H1 (cell line): ENCODE results near the gene SRCIN1. TPM values are rescaled to one million over a fixed set of nuclear protein-coding genes. Genes with fewer than 3 reads are reported as not detected.

Experiments
- CTCF ChIA-PET: fragments of 300-600 bp; sonication (Branson Sonifier 250); formaldehyde crosslinking; loops from one replicate; lab custom pipeline; 2021; ENCODE audit not compliant: partially characterized antibody; lab: Charles Lee
- POLR2A ChIA-PET: fragments of 300-600 bp; sonication (Branson Sonifier 250); formaldehyde crosslinking; loops from one replicate; lab custom pipeline; 2021; ENCODE audit warnings: inconsistent platforms; ENCODE audit not compliant: partially characterized antibody; lab: Charles Lee
- DNase-seq, 2 experiments: peaks; one replicate each; pipeline versions ENCODE4 v3.0.0 to v3.0.0-alpha.2; 2010 to 2022; ENCODE audit warnings: low spot score in 2 of 2, low read depth in 1 of 2, mixed read lengths in 1 of 2
- FAIRE-seq: peaks from 2 replicates; lab custom pipeline; 2011; peaks lifted over from hg19 to GRCh38; lab: Jason Lieb, UNC
- H2AFZ ChIP-seq: 2 replicates; pipeline ENCODE4 v1.8.1; 2012; ENCODE audit warnings: low read length, inconsistent platforms
- H2AK5ac ChIP-seq: 2 replicates; pipeline ENCODE4 v1.6.1; 2013; ENCODE audit warnings: low read depth, low read length
- H2BK120ac ChIP-seq: replicated peaks from 2 replicates; pipeline ENCODE3; 2013; ENCODE audit warnings: low read depth, low read length, inconsistent platforms
- H2BK12ac ChIP-seq: 2 replicates; pipeline ENCODE4 v1.6.1; 2013; ENCODE audit warnings: low read depth, low read length
- H2BK15ac ChIP-seq: 2 replicates; pipeline ENCODE4 v1.6.1; 2013; ENCODE audit warnings: low read length
- H2BK20ac ChIP-seq: 2 replicates; pipeline ENCODE4 v1.6.1; 2013; ENCODE audit warnings: low read length
- H2BK5ac ChIP-seq: 2 replicates; pipeline ENCODE4 v1.6.1; 2013; ENCODE audit warnings: low read depth, low read length
- H3K14ac ChIP-seq: 2 replicates; pipeline ENCODE4 v1.6.1; 2013; ENCODE audit warnings: inconsistent platforms; ENCODE audit not compliant: insufficient read length
- H3K18ac ChIP-seq: 2 replicates; pipeline ENCODE4 v1.6.1; 2013; ENCODE audit warnings: low read length; ENCODE audit errors: extremely low read depth
- H3K23ac ChIP-seq: 2 replicates; pipeline ENCODE4 v1.6.1; 2013; ENCODE audit warnings: inconsistent platforms; ENCODE audit not compliant: insufficient read length
- H3K23me2 ChIP-seq: 2 replicates; pipeline ENCODE4 v1.6.1; 2013; ENCODE audit warnings: low read depth, low read length
- H3K27ac ChIP-seq: 2 replicates; pipeline ENCODE4 v1.6.1; 2011; ENCODE audit warnings: low read depth, low read length, inconsistent platforms
- H3K27me3 ChIP-seq, 4 experiments: replicated peaks in 1 of 4; 1 replicate in 1 of 4; 2 replicates in 3 of 4; pipeline versions ENCODE4 v1.6.1 to v1.8.1; 2011 to 2013; ENCODE audit warnings: low read length in 3 of 4, mild to moderate bottlenecking in 3 of 4, inconsistent platforms in 2 of 4, mixed read lengths in 2 of 4, moderate library complexity in 1 of 4; ENCODE audit not compliant: control insufficient read depth in 3 of 4, insufficient read depth in 3 of 4; ENCODE audit errors: extremely low read depth in 1 of 4
- H3K36me3 ChIP-seq, 4 experiments: 2 replicates each; pipeline versions ENCODE4 v1.6.1 to v1.8.1; 2011 to 2013; ENCODE audit warnings: mild to moderate bottlenecking in 4 of 4, low read length in 3 of 4, moderate library complexity in 2 of 4, control low read depth in 1 of 4, inconsistent platforms in 1 of 4; ENCODE audit not compliant: insufficient read depth in 4 of 4, control insufficient read depth in 2 of 4
- H3K4ac ChIP-seq: replicated peaks from 2 replicates; pipeline ENCODE3; 2013; ENCODE audit warnings: low read length, low read depth, mixed read lengths, inconsistent platforms; ENCODE audit not compliant: insufficient read length
- H3K4me1 ChIP-seq, 4 experiments: replicated peaks in 1 of 4; 1 replicate in 1 of 4; 2 replicates in 3 of 4; pipeline versions ENCODE4 v1.6.1 to v1.8.1; 2011 to 2013; ENCODE audit warnings: low read length in 3 of 4, inconsistent platforms in 2 of 4, mixed read lengths in 1 of 4; ENCODE audit not compliant: insufficient read depth in 4 of 4, control insufficient read depth in 3 of 4
- H3K4me2 ChIP-seq, 2 experiments: 2 replicates each; pipeline versions ENCODE4 v1.6.1 to v1.8.1; 2011 to 2013; ENCODE audit warnings: low read depth in 2 of 2, low read length in 2 of 2, control low read depth in 1 of 2, inconsistent platforms in 1 of 2, mild to moderate bottlenecking in 1 of 2; ENCODE audit not compliant: insufficient read depth in 1 of 2
- H3K4me3 ChIP-seq, 4 experiments: fragments of 200-600, 300-600 bp in 1 of 4; sonication (generic), shearing (Covaris generic), sonication (Bioruptor Twin) in 1 of 4; 2 replicates each; pipeline versions ENCODE4 v1.5.1 to v1.8.1; 2011 to 2016; ENCODE audit warnings: low read length in 4 of 4, low read depth in 3 of 4, control low read depth in 2 of 4, inconsistent platforms in 2 of 4, mild to moderate bottlenecking in 2 of 4, mixed read lengths in 1 of 4, moderate library complexity in 1 of 4; ENCODE audit not compliant: insufficient read depth in 2 of 4; ENCODE audit errors: extremely low read depth in 1 of 4
- H3K56ac ChIP-seq: replicated peaks from 2 replicates; pipeline ENCODE3; 2013; ENCODE audit warnings: low read depth, mild to moderate bottlenecking, mixed read lengths, low read length, inconsistent platforms; ENCODE audit not compliant: insufficient read length
- H3K79me1 ChIP-seq: 2 replicates; pipeline ENCODE4 v1.6.1; 2013; ENCODE audit warnings: low read depth, low read length, control low read depth
- H3K79me2 ChIP-seq, 2 experiments: 2 replicates each; pipeline versions ENCODE4 v1.6.1 to v1.8.1; 2012 to 2013; ENCODE audit warnings: low read length in 2 of 2, mild to moderate bottlenecking in 2 of 2, inconsistent platforms in 1 of 2; ENCODE audit not compliant: insufficient read depth in 2 of 2, control insufficient read depth in 1 of 2
- H3K9ac ChIP-seq, 4 experiments: replicated peaks in 1 of 4; 1 replicate in 1 of 4; 2 replicates in 3 of 4; pipeline versions ENCODE4 v1.6.1 to v1.8.1; 2011 to 2013; ENCODE audit warnings: low read depth in 3 of 4, low read length in 3 of 4, control low read depth in 2 of 4, mild to moderate bottlenecking in 2 of 4, moderate library complexity in 2 of 4, inconsistent platforms in 1 of 4; ENCODE audit errors: extremely low read depth in 1 of 4
- H3K9me3 ChIP-seq, 2 experiments: 2 replicates each; pipeline versions ENCODE4 v1.6.1 to v1.8.1; 2012 to 2013; ENCODE audit warnings: mild to moderate bottlenecking in 2 of 2, moderate library complexity in 2 of 2, control low read depth in 1 of 2, inconsistent platforms in 1 of 2, low read depth in 1 of 2, low read length in 1 of 2, mixed read lengths in 1 of 2; ENCODE audit not compliant: insufficient read depth in 2 of 2
- H4K20me1 ChIP-seq, 2 experiments: replicated peaks in 1 of 2; 2 replicates each; pipeline versions ENCODE3 to v1.8.1; 2011 to 2013; ENCODE audit warnings: inconsistent platforms in 2 of 2, low read length in 2 of 2, mild to moderate bottlenecking in 1 of 2; ENCODE audit not compliant: insufficient read depth in 2 of 2, control insufficient read depth in 1 of 2
- H4K5ac ChIP-seq: 2 replicates; pipeline ENCODE4 v1.6.1; 2013; ENCODE audit warnings: low read length, low read depth, mixed read lengths, inconsistent platforms; ENCODE audit not compliant: insufficient read length
- H4K8ac ChIP-seq: 2 replicates; pipeline ENCODE4 v1.8.0; 2013; ENCODE audit warnings: mild to moderate bottlenecking, moderate library complexity, low read length, inconsistent platforms; ENCODE audit not compliant: insufficient read depth; ENCODE audit errors: extremely low read depth
- H4K91ac ChIP-seq: replicated peaks from 2 replicates; pipeline ENCODE3; 2013; ENCODE audit warnings: low read length, mixed read lengths, inconsistent platforms; ENCODE audit not compliant: insufficient read length
- JUN ChIP-seq: IDR thresholded peaks from 2 replicates; pipeline ENCODE4 v1.6.1; 2011; ENCODE audit warnings: low read depth, mild to moderate bottlenecking, improper control_type of control experiment, low read length
- NANOG ChIP-seq: IDR thresholded peaks from 2 replicates; pipeline ENCODE4 v1.6.1; 2011; ENCODE audit warnings: low read length, low read depth, mild to moderate bottlenecking, inconsistent platforms; ENCODE audit not compliant: insufficient read depth, poor library complexity, severe bottlenecking
- POLR2AphosphoS5 ChIP-seq: IDR thresholded peaks from 2 replicates; pipeline ENCODE4 v1.6.1; 2011; ENCODE audit warnings: low read depth, low read length
- SP4 ChIP-seq: IDR thresholded peaks from 2 replicates; pipeline ENCODE4 v1.6.1; 2012; ENCODE audit warnings: low read length, inconsistent platforms
- TBP ChIP-seq: IDR thresholded peaks from 2 replicates; pipeline ENCODE4 v1.6.1; 2011; ENCODE audit warnings: low read depth, low read length, improper control_type of control experiment
- USF2 ChIP-seq: IDR thresholded peaks from 2 replicates; pipeline ENCODE4 v1.6.1; 2011; ENCODE audit warnings: low read length, improper control_type of control experiment
- YY1 ChIP-seq: IDR thresholded peaks from 2 replicates; pipeline ENCODE4 v1.6.1; 2011; ENCODE audit warnings: low read depth, mild to moderate bottlenecking, low read length
- WGBS, 2 experiments: shearing (Covaris generic) in 1 of 2; methylation state at CpG; one replicate each; pipeline versions ENCODE4 v1.1.6 to v1.1.7; 2013 to 2015; ENCODE audit warnings: low lambda C conversion rate in 2 of 2, mixed read lengths in 2 of 2, inconsistent platforms in 1 of 2, low coverage in 1 of 2, missing lambda C conversion rate in 1 of 2; ENCODE audit not compliant: insufficient replicate concordance in 2 of 2, insufficient coverage in 1 of 2, insufficient read length in 1 of 2; ENCODE audit errors: extremely low coverage in 1 of 2, missing lambda C conversion rate in 1 of 2; 5-methylcytosine and 5-hydroxymethylcytosine counted together
- long read RNA-seq, 2 experiments: library from RNA in 1 of 2; library from capped mRNA in 1 of 2; stranded (forward); transcript quantifications; one replicate each; pipeline ENCODE4 v2.0.0, GENCODE V29; 2021; ENCODE audit warnings: inconsistent platforms in 1 of 2
- polyA minus RNA-seq, 3 experiments: library from RNA; depleted of rRNA, polyadenylated mRNA; stranded (reverse); fragments of >200 nt; gene quantifications; 1 replicate in 2 of 3; 2 replicates in 1 of 3; pipeline ENCODE4 v1.2.3, GENCODE V29; 2011
- polyA plus RNA-seq, 7 experiments: library from polyadenylated mRNA; depleted of rRNA in 3 of 7; stranded (reverse) in 5 of 7; unstranded in 2 of 7; fragments of >200 nt in 5 of 7; fragments of 200-250 nt in 2 of 7; gene quantifications; 1 replicate in 5 of 7; 2 replicates in 1 of 7; 4 replicates in 1 of 7; pipeline versions ENCODE4 v1.2.1 to v1.2.3, GENCODE V29; 2011 to 2013; ENCODE audit warnings: missing spikeins in 2 of 7, mixed read lengths in 2 of 7
- total RNA-seq: library from RNA; stranded (reverse); fragmentation: NEBNext Ultra II Directional; extraction: Animal tissue kit (Norgen Biotek cat#: 25700); gene quantifications from 2 replicates; pipeline ENCODE4 v1.2.1, GENCODE V29; 2021

SRCIN1 gene
- total RNA-seq (3.8 and 4.1 TPM in 2 replicates), polyA plus RNA-seq (2011; rRNA removed) (2.8 and 4.2 TPM in 2 replicates), polyA minus RNA-seq (2011; rRNA and poly(A)+ RNA removed) (2.0 and 3.7 TPM in 2 replicates)
- polyA plus RNA-seq (2011; cell fraction: cytosol; rRNA removed): 2.3 TPM
- polyA plus RNA-seq (2011; cell fraction: nucleus; rRNA removed): 14.3 TPM
- polyA plus RNA-seq (2012, experiment 1 of 2): 5.2 to 6.7 TPM (median 6.1 TPM) in 4 replicates
- polyA plus RNA-seq (2012, experiment 2 of 2): 2.0 TPM
- polyA plus RNA-seq (2013, experiment 1 of 2): 1.7 TPM
- polyA plus RNA-seq (2013, experiment 2 of 2): 1.3 TPM
- 5.5 TPM for polyA minus RNA-seq (2011; cell fraction: cytosol; rRNA and poly(A)+ RNA removed)
- polyA minus RNA-seq (2011; cell fraction: nucleus; rRNA and poly(A)+ RNA removed): 9.6 TPM
- long read RNA-seq, experiment 1, partial matches to known transcripts: 1 of 1 reads
- long read RNA-seq, experiment 1, other reads (novel, unspliced or antisense): 0 of 1 reads
- long read RNA-seq, experiment 2: 0 reads

GRCh38 chr17:38605841-38606645, at the start of gene SRCIN1:
Gene SRCIN1 (minus strand): TSS chr17:38605952. CDS start chr17:38605705, 247 bp downstream.
- peaks cover 10% of the 10 kb centered on the region; the same call in 1 of the 2 replicates for H3K23me2 ChIP-seq
- no peak within 1 kb of the TSS for H3K14ac ChIP-seq
- peak within 1 kb of the TSS in 3 of 4 experiments; percentile 38 to 54 (median 45); a peak in 4 of 7 replicates for H3K9ac ChIP-seq
- H3K27me3 ChIP-seq: peaks cover 2 to 29% (median 25%) of the 10 kb centered on the region in 4 experiments
- FAIRE-seq (no peak), DNase-seq (peak in 1 of 2 experiments; percentile 95)
- H2AK5ac ChIP-seq: no peak within 1 kb of the TSS
- H3K4me3 ChIP-seq: peak within 1 kb of the TSS; percentile 48 to 67 (median 56)
- peak within 1 kb of the TSS; percentile 36 for H2BK120ac ChIP-seq
- no peaks in the 10 kb centered on the region for H3K9me3 ChIP-seq
- H3K27ac ChIP-seq: peak within 1 kb of the TSS; percentile 30; the same call in 1 of the 2 replicates
- H3K4me2 ChIP-seq: peak within 1 kb of the TSS; percentile 74 to 90
- WGBS, 2 experiments: 1% methylated on average over 19 of the region's 105 CpGs; no CpG with 5 or more reads in 1 of the 2 experiments
- peak within 1 kb of the TSS; percentile 75; the same call in 1 of the 2 replicates for H2BK20ac ChIP-seq
- H3K56ac ChIP-seq: peak within 1 kb of the TSS; percentile 55
- H4K5ac ChIP-seq: peak within 1 kb of the TSS; percentile 37
- H3K4ac ChIP-seq: peak within 1 kb of the TSS; percentile 40
- peaks cover 2% of the 10 kb centered on the region in 2 experiments for H4K20me1 ChIP-seq
- no peaks in the 10 kb centered on the region for H3K36me3 ChIP-seq
- peak within 1 kb of the TSS; percentile 74; the same call in 1 of the 2 replicates for H2BK5ac ChIP-seq
- H3K79me1 ChIP-seq: 0 out of 2 replicates have a peak, but pooled peaks cover 5% of the 10 kb centered on the region
- H3K18ac ChIP-seq: peak within 1 kb of the TSS; percentile 92
- ChIA-PET CTCF (interaction anchor here (0.8 to 32.0 kb wide), 10 partner anchors 8 to 154 kb away, joined by 3 to 914 read pairs (median 8); partner anchors contain the start of gene EPOP), POLR2A (interaction anchor here (0.6 to 6.5 kb wide), 14 partner anchors 9 to 103 kb away, joined by 3 to 45 read pairs (median 4); no protein-coding TSS in a partner anchor)
- peak within 1 kb of the TSS; percentile 60; the same call in 1 of the 2 replicates for H2BK12ac ChIP-seq
- no peak within 1 kb of the TSS for H3K23ac ChIP-seq
- peaks cover 0 to 3% of the 10 kb centered on the region in 2 experiments; a peak in 1 of 4 replicates for H3K79me2 ChIP-seq
- peak within 1 kb of the TSS; percentile 39; the same call in 1 of the 2 replicates for H4K8ac ChIP-seq
- peak within 1 kb of the TSS; percentile 84 for H4K91ac ChIP-seq
- H2AFZ ChIP-seq: no peak within 1 kb of the TSS
- peak within 1 kb of the TSS; percentile 81; the same call in 1 of the 2 replicates for H2BK15ac ChIP-seq
- peaks cover 34 to 59% (median 51%) of the 10 kb centered on the region in 4 experiments for H3K4me1 ChIP-seq
- TF ChIP-seq NANOG: no peak
- no peak for TF ChIP-seq POLR2AphosphoS5
- TF ChIP-seq JUN: no peak
- TF ChIP-seq YY1: no peak
- no peak for TF ChIP-seq SP4
- TF ChIP-seq TBP: no peak; the same call in 1 of the 2 replicates
- TF ChIP-seq USF2: no peak
